MM.1S (cell line): Measurements from ENCODE around the gene SUGP2.
A peak's percentile ranks its signal among the peaks of the same experiment; 100 is the strongest.

Experiments used
- DNase-seq: peaks from one replicate; pipeline ENCODE4 v3.0.0-alpha.2; 2015
- H2AFZ ChIP-seq: fragments of 300-600 bp; sonication (generic); 2 replicates; pipeline ENCODE4 v1.6.0; 2016; ENCODE audit warnings: antibody characterized with exemption, low read length
- H3F3A ChIP-seq: fragments of 300-600 bp; sonication (generic); 2 replicates; pipeline ENCODE4 v1.6.1; 2016; ENCODE audit warnings: mild to moderate bottlenecking, antibody characterized with exemption, low read length, moderate library complexity, mixed read lengths; ENCODE audit not compliant: insufficient read depth
- H3K27ac ChIP-seq: fragments of 300-600 bp; sonication (generic); 2 replicates; pipeline ENCODE4 v1.5.1; 2016; ENCODE audit warnings: mild to moderate bottlenecking, low read length
- H3K27me3 ChIP-seq: fragments of 300-600 bp; sonication (generic); replicated peaks from 2 replicates; pipeline ENCODE4 v1.6.0; 2016; ENCODE audit warnings: low read length; ENCODE audit not compliant: insufficient read depth
- H3K36me3 ChIP-seq: fragments of 300-600 bp; sonication (generic); replicated peaks from 2 replicates; pipeline ENCODE4 v1.6.1; 2016; ENCODE audit warnings: mild to moderate bottlenecking, low read length, mixed read lengths; ENCODE audit not compliant: insufficient read depth
- H3K4me1 ChIP-seq: fragments of 300-600 bp; sonication (generic); 2 replicates; pipeline ENCODE4 v1.6.1; 2016; ENCODE audit warnings: low read length, mixed read lengths
- H3K4me2 ChIP-seq: fragments of 300-600 bp; sonication (generic); 2 replicates; pipeline ENCODE4 v1.6.0; 2016; ENCODE audit warnings: low read depth, low read length
- H3K4me3 ChIP-seq: fragments of 300-600 bp; sonication (generic); 2 replicates; pipeline ENCODE4 v1.5.1; 2016; ENCODE audit warnings: low read length, mixed read lengths
- H3K79me2 ChIP-seq: fragments of 300-600 bp; sonication (generic); 2 replicates; pipeline ENCODE4 v1.6.1; 2016; ENCODE audit warnings: mixed run types, low read length, mixed read lengths
- H3K9ac ChIP-seq: fragments of 300-600 bp; sonication (generic); 2 replicates; pipeline ENCODE4 v1.6.1; 2016; ENCODE audit warnings: low read length, mixed read lengths
- H3K9me2 ChIP-seq: fragments of 300-600 bp; sonication (generic); replicated peaks from 2 replicates; pipeline ENCODE4 v1.6.1; 2016; ENCODE audit warnings: mild to moderate bottlenecking, low read length, mixed read lengths; ENCODE audit not compliant: insufficient read depth
- H3K9me3 ChIP-seq: fragments of 300-600 bp; sonication (generic); replicated peaks from 2 replicates; pipeline ENCODE4 v1.6.1; 2016; ENCODE audit warnings: mild to moderate bottlenecking, low read length, mixed read lengths; ENCODE audit not compliant: insufficient read depth
- H4K20me1 ChIP-seq: fragments of 300-600 bp; sonication (generic); 2 replicates; pipeline ENCODE4 v1.6.1; 2016; ENCODE audit warnings: mild to moderate bottlenecking, low read length, moderate library complexity, mixed read lengths; ENCODE audit not compliant: insufficient read depth
- EZH2 ChIP-seq: fragments of 300-600 bp; sonication (generic); optimal IDR thresholded peaks from 2 replicates; pipeline ENCODE3; 2017; ENCODE audit warnings: low read depth, mild to moderate bottlenecking, antibody characterized with exemption, low read length, mixed read lengths
- EZH2phosphoT487 ChIP-seq: fragments of 300-600 bp; sonication (generic); IDR thresholded peaks from 2 replicates; pipeline ENCODE4 v1.6.1; 2018; ENCODE audit warnings: antibody characterized with exemption, low read length
- TF ChIP-seq, protein P1 (sequence below): fragments of 300-600 bp; sonication (generic); IDR thresholded peaks from 2 replicates; pipeline ENCODE4 v1.5.1; 2016; ENCODE audit warnings: antibody characterized with exemption, low read length, mixed read lengths

The SUGP2 gene

DNA sequence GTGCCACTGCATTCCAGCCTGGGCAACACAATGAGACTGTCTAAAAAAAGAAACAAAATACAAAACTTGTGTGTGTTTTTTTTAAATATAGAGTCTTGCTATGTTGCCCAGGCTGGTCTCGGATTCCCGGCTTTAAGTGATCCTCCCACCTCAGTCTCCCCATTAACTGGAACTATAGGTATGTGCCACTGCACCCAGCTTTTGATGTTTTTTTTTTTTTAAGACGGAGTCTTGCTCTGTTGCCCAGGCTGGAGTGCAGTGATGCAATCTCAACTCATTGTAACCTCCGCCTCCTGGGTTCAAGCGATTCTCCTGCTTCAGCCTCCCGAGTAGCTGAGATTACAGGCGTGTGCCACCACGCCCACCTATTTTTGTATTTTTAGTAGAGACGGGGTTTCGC, 37.0 kb downstream of the SUGP2 start:
- no peaks in the 10 kb centered on the region; the same call in 1 of the 2 replicates for H3K36me3 ChIP-seq
- H3K27ac ChIP-seq = no peak overlapping the region
- TF ChIP-seq, protein P1, sequence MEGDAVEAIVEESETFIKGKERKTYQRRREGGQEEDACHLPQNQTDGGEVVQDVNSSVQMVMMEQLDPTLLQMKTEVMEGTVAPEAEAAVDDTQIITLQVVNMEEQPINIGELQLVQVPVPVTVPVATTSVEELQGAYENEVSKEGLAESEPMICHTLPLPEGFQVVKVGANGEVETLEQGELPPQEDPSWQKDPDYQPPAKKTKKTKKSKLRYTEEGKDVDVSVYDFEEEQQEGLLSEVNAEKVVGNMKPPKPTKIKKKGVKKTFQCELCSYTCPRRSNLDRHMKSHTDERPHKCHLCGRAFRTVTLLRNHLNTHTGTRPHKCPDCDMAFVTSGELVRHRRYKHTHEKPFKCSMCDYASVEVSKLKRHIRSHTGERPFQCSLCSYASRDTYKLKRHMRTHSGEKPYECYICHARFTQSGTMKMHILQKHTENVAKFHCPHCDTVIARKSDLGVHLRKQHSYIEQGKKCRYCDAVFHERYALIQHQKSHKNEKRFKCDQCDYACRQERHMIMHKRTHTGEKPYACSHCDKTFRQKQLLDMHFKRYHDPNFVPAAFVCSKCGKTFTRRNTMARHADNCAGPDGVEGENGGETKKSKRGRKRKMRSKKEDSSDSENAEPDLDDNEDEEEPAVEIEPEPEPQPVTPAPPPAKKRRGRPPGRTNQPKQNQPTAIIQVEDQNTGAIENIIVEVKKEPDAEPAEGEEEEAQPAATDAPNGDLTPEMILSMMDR = no peak
- TF ChIP-seq EZH2 (no peak), EZH2phosphoT487 (no peak)
- DNase-seq = no peak
- no peaks in the 10 kb centered on the region for H3K9me2 ChIP-seq
- no peaks in the 10 kb centered on the region for H3K9me3 ChIP-seq
- H3K9ac ChIP-seq = no peak overlapping the region
- H3K4me3 ChIP-seq = no peak overlapping the region
- no peaks in the 10 kb centered on the region for H3K4me1 ChIP-seq
- H3K4me2 ChIP-seq = no peak overlapping the region
- H3K27me3 ChIP-seq = no peaks in the 10 kb centered on the region
- H2AFZ ChIP-seq = no peak overlapping the region
- no peaks in the 10 kb centered on the region for H3K79me2 ChIP-seq
- no peaks in the 10 kb centered on the region; the same call in 1 of the 2 replicates for H3F3A ChIP-seq
- no peaks in the 10 kb centered on the region for H4K20me1 ChIP-seq

DNA sequence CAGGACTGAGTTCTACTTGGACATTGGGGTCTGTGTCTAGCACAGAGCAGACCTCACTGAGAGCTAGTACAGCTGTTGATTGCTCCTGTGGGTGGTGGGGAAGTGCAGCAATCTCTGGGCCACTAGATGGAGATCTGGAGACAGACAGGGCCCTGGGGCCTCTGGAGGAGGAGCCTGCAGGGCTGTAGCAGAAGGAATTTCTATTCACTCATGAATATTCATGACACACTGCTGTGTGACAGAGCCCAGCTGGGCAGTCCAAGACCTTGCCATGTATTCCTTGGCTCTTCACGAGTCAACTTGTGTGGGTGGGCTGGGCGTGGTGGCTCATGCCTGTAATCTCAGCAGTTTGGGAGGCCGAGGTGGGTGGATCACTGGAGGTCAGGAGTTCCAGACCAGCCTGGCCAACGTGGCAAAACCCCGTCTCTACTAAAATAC, 37.5 kb downstream of the SUGP2 start:
- no peaks in the 10 kb centered on the region for H4K20me1 ChIP-seq
- H3K9me3 ChIP-seq = no peaks in the 10 kb centered on the region
- no peak overlapping the region for H3K4me3 ChIP-seq
- H3F3A ChIP-seq = no peaks in the 10 kb centered on the region; the same call in 1 of the 2 replicates
- no peak for TF ChIP-seq EZH2phosphoT487
- TF ChIP-seq, protein P1 = peak; percentile 38
- H2AFZ ChIP-seq = no peak overlapping the region
- H3K27me3 ChIP-seq = no peaks in the 10 kb centered on the region
- no peaks in the 10 kb centered on the region for H3K4me1 ChIP-seq
- no peak overlapping the region for H3K27ac ChIP-seq
- H3K4me2 ChIP-seq = no peak overlapping the region
- no peaks in the 10 kb centered on the region; the same call in 1 of the 2 replicates for H3K36me3 ChIP-seq
- DNase-seq = peak; percentile 45
- H3K79me2 ChIP-seq = no peaks in the 10 kb centered on the region
- H3K9me2 ChIP-seq = no peaks in the 10 kb centered on the region
- H3K9ac ChIP-seq = no peak overlapping the region

DNA sequence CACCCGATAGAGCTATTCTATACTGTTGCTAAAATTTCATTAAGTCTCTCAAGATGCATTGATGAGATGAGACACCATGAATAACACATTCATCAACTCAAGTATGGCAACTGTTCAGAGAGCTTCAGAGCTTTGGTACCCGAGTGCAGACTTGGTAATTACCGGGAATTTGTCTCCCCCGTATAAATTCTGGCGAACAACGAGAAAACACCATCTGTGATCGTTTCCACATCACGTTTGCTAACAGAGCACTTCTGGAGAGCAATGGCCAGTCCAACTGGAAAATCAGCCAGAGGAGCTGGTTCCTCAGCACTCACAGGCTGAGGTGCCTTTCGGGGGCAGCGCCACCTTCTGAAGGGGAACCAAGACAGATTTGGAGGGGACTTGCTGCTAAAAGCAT, 40.2 kb downstream of the SUGP2 start:
- Histone ChIP-seq H3K4me2 (no peak overlapping the region), H3K4me1 (no peaks in the 10 kb centered on the region), H3K79me2 (no peaks in the 10 kb centered on the region), H3K9me2 (no peaks in the 10 kb centered on the region), H3K9me3 (no peaks in the 10 kb centered on the region), H4K20me1 (no peaks in the 10 kb centered on the region), H2AFZ (no peak overlapping the region), H3K9ac (no peak overlapping the region), H3K27me3 (no peaks in the 10 kb centered on the region), H3K4me3 (no peak overlapping the region), H3K36me3 (no peaks in the 10 kb centered on the region), H3F3A (no peaks in the 10 kb centered on the region; the same call in 1 of the 2 replicates), H3K27ac (no peak overlapping the region)
- DNase-seq = no peak
- TF ChIP-seq EZH2 = no peak

DNA sequence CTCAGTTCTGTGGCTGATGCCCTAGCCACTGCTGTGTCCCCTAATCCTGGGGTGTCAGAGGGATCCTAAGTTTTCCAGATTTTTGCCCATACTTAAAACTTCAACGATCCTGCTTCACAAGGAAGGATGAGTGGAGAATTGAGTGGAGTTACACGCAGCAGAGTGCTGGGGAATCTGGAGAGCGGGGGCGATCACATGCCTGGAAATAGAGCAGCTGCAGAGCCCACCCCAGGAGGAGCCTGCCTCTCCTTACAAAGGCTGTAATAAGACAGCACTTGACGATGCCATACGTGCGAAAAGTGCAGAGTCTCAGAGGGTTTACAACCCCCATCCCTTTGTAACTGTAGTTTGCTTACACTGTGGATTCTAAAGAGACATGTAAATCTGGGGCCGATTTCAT, 40.6 kb downstream of the SUGP2 start:
- Histone ChIP-seq H3K9me3 (no peaks in the 10 kb centered on the region), H3K9ac (no peak overlapping the region), H3K4me3 (no peak overlapping the region), H4K20me1 (no peaks in the 10 kb centered on the region), H3K79me2 (no peaks in the 10 kb centered on the region), H2AFZ (no peak overlapping the region), H3K4me2 (no peak overlapping the region), H3K27ac (no peak overlapping the region), H3K27me3 (no peaks in the 10 kb centered on the region), H3F3A (no peaks in the 10 kb centered on the region; the same call in 1 of the 2 replicates), H3K9me2 (no peaks in the 10 kb centered on the region), H3K36me3 (no peaks in the 10 kb centered on the region), H3K4me1 (no peaks in the 10 kb centered on the region)
- no peak for DNase-seq
- TF ChIP-seq EZH2 = no peak
- TF ChIP-seq EZH2phosphoT487 = no peak
- TF ChIP-seq, protein P1 = no peak
